Pulmonary artery endothelial cell (primary cell): ENCODE data around the gene NCOR2. TPM values are rescaled to one million over a fixed set of nuclear protein-coding genes. Genes with fewer than 3 reads are reported as not detected.

Experiments
- DNase-seq: peaks from one replicate; pipeline ENCODE4 v3.0.0-alpha.2; 2011; ENCODE audit warnings: low read depth, low spot score
- total RNA-seq: library from RNA; depleted of rRNA; stranded (reverse); fragments of >200 nt; gene quantifications from 2 replicates; pipeline ENCODE4 v1.2.3, GENCODE V29; 2014

NCOR2 gene
- total RNA-seq, 1 donor from 2014 or later, result 43.5 TPM

DNA sequence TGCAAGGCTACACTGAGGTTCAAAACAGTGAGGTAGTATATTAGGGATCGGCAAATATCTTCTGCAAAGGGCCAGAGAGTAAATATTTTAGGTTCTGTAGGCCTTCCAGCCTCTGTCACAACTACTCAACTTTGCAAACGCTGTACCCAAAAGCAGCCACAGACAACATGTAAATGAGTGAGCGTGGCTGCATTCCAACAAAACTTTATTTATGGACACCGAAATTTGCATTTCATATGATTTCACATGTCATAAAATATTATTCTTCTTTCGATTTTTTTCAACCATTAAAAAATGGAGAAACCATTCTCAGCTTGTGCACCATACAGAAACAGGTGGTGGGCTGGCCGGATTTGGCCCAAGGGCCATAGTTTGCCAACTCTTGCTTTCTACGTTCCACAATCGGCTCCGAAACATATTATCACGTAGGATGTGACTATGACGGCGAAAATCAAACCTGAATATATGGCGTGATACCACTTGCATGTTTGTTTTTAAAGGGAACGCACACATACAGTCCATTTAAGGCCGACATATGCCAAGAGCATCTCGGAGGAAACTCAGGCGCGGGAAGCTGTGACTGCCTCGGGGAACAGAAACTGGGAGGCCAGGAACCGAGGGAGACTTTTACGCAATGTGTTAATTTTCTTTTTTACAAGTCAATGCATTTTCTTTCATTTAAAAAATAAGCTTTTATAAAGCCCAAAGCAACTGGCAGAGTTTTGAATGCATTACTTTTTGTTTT lies 7.1 kb downstream of the NCOR2 start:
- no peak for DNase-seq

DNA sequence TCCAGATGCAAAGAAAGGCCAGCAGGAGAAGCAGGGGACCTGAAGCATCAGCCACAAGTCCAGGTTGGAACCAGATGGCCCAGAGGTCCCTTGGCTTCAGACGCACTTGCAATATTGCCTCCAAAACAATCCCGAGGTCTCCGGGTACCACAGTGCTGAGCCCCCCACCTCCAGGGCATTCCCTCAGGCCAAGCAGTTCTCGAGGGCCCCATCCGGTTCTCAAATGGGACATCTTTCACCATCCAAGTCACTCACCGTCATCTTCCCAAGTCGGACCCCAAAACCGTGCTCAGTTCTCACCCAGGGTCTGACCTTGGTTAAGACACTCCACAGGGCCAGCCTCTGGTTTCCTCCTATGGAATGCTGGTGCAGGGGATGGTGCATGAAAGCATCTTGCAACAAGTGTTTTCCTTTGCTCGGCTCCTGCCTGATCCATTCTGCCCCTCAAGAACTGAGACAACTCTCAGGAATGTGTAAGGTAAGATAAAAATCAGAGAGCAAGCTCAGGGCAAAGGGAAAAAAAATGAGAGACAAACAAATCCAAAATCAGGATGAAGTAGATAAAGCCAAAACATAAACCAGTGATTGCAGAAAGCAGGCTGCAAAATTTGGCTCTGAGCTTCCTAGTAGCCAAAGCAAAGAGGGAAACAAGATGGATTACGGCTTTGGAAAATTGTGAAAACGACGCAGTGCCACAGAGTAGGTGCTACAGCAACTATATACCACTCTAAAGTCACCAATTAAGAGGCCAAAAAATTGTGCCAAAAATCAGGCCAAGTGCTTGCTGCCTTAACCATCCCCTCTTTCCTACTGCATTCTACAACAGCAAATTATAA lies 8.0 kb downstream of the NCOR2 start:
- no peak for DNase-seq

DNA sequence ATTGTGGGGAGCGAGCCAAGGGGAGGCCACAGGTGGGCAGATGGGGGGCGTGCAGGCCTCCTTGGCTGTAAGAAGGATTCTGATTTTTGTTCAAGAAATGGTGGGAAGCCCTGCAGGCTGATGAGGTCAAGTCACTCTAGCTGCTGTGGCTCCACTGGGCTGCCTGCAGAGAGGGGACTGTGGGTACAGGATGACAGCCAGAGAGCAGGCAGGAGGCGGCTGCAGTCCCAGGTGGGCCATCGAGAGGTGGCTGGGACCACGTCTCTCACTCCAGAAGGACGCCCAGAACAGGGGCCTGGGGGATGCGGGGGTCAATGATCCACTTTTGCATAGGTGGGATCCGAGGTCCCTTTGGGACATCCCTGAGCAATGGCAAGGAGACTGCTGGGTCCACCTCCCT lies 9.1 kb downstream of the NCOR2 start:
- DNase-seq, result no peak

DNA sequence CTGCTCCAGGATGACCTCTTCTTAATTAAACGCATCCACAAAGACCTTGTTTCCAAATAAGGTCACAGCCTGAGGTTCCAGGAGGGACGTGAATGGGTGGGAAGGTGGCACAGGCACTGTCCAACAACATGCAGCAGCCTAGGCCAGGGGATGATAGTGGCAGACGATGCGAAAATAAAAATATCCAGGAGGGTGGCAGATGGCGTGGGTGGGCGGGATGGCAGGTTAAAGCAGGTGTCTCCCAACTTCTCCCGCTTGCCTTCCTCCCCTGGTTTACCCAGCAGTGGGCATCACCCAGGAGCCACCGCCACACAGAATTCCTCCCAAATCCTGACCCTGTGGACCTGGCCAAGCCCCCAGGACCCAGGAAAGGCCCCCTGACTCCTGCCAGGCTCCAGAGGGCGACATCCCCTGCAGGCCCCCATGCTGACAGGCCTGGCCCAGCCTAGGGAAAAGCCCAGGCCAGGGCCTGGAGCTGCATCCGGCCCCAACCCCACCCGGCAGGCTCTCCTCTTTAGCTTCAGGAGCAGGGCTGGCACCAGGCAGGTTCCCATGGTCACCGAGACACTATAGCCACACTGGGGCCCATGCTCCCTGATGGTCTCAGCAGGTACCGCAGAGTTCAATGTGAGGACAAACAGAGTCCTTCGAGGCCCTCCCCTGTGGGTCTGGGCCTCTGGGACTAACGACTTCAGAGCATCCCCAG lies 9.7 kb downstream of the NCOR2 start:
- DNase-seq, result no peak

DNA sequence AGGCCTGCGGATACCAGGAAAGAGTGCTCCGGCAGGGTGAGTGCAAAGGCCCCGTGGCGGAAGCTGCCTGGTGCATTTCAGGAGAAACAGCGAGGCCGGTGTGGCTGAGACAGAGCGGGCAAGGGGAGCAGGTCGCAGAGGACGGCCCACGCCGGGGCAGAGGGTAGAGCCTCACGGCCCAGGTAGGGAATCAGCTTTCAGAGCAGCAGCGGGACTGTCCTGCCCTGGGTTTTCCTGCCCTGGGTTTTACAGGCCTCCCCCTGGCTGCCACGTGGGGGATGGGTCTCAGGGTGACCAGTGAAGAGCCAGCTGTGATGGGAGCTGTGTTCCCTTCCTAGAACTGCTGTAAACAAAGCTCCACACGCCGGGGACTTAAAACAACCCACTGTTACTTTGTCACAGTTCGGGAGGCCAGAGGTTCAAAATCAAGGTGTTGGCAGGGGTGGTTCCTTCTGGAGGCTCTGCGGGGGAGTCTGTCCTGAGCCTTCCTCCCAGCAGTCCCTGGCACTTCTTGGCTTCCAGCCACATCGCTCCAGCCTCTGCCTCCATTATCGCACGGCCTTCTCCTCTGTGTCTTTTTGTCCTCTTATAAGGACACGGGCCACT lies 10.4 kb downstream of the NCOR2 start:
- no peak for DNase-seq

DNA sequence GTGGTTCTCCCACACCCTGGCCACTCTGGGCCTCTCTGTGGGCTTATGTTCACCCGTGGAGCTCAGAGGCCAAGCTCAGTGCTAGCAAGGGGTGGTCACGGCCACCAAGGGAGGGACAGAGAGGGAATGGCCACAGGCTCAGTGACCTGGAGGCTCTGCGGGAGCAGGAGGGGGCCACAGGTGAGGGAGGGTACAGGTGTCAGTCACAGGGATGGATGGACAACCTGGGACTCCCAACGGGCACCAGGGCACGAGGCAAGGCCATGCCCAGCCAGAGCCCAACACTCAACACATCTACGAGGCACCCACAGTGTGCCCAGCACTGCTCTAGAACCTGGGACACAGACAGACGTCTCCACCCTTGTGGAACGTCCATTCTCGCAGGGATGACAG lies 11.3 kb downstream of the NCOR2 start:
- no peak for DNase-seq

DNA sequence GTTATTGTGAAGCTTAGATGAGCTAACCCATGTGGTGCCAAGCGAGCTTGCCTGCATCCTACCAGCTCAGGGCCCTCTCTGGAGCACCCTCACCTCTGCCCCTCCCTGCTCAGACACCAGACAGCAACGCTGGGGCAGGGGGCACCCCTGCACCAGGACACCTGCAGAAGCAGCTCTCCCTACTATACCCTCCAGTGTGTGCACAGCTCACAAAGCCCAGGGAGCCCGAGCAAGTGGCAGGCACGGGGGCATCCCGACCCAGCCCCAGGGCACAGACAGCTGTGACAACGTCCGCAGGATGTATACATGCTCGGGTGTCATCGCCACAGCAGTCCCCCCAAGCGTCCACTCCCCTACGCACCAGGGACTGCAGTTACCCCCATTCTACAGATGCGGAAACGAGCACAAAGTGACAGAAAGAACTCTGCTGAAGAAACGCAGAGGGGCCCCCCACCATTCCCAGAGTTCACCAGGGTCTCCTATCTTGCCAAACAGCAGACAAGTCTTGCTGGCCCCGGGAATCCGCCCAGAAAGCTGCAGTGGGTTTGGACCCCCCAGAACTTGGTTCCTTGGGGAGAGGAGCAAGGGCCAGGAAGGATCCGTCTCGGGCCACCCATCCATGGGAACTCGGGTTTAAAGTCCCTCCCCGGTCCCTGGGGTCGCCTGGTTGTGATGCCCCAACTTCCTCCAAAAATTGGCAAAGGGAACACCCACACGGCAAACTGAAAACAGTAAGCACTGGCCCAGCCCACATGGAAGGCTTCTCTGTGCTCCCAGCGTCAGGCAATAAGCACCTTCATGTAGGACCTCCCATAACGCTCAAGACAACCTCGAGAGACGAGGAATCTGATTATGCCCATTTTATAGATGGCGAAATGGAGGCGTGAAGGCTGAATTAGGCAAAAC lies 12.0 kb downstream of the NCOR2 start:
- no peak for DNase-seq

DNA sequence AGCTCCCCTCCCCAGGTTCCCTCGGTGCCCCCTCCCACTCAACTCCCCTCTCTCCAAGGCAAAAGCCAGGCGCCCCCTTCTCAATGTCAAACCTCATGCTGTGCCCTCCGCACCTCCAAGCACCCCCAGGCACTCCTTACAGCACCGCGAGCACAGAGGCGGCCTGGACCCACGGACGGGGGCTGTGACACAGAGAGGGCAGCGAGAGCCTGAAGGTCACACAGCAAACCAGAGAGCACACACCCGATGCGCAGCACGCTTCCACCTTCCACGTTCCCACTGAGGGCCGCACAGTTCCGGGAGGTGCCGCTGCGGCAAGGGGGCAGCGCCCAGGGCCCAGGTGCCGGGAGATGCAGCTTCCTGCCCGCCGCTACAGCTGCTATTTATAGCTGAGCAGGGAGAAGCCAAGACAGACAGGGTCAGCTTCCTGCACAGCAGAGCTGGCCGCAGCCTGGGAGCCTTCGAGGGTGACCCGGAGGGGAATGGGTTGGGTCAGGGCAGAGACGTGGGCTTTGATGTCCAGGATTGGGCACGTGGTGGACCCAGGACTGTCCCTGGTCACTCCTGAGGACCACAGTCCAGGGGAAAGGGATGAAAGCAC lies 12.9 kb downstream of the NCOR2 start:
- DNase-seq, result no peak

DNA sequence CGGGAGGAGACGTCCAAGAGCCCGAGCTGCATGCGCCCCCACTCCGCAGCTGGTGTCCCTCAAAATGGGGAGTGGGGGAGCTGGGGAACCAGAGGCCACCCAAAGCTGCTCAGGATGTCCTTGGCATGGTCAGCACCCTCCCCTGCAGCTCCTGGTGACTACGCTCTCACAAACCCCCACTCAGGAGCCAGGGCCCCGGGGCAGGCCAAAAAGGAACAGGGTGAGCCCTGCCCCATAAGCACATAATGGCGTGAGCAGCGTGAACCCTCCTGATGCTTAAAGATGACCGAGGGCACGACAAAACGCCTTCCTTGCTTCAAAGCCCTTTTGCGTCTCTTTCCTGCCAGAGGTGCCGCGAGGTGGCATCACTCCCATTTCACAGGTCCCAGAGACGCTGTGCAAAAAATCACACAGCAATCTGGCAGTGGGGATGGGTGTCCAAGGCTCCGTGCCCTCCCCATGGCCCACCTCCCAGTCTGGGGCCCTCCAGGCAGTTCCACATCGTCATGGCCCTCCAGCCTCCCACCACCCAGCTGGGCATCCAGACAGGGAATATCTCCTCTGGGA lies 13.5 kb downstream of the NCOR2 start:
- DNase-seq, result no peak

DNA sequence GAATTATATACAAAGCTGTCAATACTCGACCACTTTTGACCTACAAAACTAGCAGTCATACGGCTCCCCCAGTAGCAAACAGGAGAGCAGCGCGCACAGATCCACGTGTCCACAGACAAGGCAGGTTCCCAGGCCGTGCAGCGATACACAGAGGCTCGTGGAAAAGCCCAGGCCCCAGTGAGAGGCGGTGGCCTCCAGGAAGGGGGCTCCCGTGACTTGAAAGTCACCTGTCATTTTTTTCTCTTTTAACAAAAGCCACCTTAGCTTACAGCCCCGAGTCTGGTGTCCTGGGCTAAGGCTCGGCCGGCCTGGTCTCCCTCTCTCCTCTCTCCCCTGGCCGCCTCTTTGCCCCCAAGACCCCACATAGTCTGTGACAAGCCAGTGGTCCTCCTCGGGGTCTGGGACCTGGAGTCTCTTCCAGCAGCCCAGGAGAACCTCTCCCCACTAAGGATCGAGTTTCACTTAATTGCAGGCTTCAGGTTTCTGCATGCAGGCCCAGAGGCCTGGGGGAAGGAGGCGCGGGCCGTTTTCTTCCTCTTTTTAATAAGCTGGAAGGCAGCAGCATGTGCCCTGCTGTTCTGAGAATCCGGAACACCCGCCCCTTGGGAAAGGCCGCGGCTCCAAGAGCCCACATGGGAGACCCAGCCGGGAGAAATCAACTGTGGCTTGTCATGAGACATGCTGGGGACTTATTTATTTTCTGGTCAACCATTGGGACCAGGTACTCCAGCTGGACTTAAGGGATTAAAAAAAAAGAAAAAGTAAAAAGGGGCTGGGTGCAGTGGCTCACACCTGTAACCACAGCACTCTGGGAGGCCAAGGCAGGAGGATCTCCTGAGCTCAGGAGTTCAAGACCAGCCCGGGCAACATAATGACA lies 15.9 kb downstream of the NCOR2 start:
- no peak for DNase-seq

DNA sequence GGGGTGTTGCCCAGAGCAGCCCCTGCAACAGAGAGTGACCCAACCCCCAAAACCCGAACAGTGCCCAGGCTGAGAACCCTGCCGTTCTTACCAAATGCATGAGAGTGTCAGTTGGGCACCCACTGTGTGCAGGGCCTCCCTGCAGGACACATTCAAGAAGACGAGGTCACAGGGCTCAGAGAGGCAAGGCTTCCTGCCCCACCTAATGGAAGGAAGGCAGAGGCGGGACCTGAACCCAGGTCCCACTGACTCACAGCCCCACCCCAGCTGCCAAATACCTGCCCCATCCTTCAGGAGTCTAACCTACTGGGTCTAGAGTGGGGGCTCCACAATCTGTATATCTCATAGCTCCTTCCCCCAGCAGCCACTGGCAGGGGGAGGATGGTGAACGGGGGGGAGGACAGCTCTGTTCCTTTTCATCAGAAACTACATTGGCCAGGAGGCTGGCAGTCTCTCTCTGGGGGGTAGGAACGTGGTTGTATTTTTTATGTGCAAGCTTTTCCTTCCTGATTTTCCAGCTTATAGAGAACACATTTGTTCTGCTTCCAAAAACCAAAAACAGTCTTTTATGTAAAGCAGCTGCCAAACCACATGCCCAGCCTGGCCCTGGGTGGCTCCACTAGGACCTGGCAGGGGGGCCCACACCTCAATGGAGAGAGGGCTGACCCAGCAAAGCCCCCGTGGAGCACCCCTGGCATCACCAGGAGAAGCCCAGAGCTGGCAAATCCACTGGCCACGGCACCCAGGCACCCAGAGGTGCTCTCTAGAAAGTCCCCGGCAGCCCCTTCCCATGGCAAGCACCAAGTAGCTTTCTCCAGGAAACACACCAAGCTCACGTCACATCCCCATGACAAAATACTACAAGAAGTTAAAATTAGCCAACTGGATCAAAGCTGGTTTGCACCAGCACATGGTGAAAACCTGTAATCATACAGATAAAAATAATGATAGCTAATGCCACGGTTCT lies 17.0 kb downstream of the NCOR2 start:
- DNase-seq, result no peak

DNA sequence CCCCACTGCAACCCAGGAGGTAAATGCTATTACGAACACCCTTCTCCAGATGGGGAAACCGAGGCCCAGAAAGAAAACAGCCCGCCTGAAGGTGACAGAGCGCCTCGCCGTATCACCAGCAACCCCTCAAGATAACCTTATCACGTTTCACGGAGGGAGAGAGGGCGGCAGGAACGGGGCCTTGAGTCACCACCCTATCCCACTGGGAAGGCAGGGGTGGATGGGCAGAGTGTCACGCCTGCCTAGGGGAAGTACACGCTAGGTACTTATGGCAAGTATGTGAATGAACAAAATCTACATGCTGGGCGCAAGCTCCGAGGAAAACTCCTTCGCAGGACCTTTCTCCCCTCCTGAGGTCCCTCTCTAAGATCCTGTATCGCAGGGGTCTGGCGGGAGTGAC lies 17.8 kb downstream of the NCOR2 start:
- no peak for DNase-seq

DNA sequence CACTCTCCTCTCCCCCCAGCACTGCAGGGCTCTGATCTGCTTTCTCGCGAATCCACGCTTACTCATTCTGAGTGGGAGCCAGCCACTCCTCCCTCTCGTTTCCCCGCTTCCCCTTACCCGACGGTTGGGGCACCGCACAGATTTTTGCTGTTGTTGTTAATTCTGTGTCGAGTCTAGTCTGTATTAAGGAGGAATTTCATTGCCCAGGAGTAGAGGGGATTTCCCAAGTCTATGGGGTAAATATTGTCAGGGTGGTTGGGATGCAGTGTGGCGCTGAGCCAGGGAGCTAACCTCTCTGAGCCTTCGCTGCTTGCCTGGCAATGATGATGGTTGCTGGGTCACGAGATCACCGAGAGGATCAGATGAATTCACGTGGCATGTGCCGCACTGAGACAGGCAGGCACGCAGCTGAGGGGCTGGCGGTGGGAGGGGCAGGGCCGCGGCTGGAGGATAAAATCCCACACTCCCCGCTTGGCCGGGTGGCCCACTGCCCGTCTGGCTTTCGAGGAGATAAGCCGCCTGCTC lies 18.5 kb downstream of the NCOR2 start:
- peak; percentile 48 for DNase-seq

DNA sequence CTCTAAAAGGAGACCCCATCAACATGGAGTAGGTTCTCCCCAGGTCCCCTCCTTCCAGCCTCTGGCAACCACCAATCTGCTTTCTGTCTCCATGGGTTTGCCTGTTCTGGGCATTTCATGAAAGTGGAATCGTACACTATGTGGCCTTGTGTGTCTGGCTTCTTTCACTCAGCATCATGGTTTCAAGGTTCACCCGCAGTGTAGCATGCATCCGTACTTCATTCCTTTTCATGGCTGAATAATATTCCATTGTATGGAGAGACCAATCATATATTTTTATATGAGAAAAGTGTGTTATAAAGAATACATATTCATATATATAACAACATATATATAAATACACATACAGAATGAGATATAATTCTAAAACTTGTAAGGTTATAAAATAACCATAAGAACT lies 19.8 kb downstream of the NCOR2 start:
- DNase-seq, result no peak

DNA sequence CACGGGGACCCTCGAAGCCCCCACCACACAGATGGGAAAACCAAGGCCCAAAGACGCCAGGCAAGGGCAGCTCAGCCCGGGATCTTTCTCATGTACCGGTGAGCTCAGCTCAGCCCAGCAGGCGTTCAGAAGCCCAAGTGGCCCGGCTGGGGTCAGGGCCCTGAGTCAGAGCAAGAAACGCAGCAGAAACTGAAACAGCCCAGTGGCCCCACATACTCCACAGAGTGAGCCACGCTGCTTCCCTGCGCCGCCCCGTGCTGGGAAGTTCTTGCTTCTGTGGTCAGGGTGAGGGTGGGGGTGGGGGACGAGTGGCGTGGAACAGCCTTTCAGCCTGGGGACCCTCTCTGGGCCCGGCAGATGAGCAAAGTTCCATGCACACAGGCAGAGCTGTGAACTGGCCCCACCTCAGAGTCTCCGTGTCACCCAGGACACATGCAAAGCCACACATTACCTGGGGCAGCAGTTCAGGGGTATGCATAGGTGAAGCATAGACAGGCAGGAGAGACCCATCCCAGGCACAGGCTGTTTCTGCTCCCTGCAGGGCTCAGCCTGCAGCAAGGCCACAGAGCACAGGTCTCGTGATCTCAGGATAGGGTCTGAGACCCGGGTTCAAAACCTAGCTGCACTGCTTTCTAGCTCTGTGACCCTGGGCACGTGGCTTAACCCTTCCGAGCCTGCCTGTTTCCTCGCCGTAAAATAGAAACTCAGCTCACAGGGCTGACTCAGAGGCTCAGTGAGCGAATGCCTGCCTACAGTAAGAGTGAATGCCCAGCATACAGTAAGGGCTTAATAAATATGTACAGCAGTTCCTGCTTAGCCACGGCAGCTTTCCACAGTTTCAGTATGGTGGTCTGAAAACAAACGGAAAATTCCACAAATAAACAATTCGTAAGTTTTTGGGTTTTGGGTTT lies 21.6 kb downstream of the NCOR2 start:
- DNase-seq, result no peak

DNA sequence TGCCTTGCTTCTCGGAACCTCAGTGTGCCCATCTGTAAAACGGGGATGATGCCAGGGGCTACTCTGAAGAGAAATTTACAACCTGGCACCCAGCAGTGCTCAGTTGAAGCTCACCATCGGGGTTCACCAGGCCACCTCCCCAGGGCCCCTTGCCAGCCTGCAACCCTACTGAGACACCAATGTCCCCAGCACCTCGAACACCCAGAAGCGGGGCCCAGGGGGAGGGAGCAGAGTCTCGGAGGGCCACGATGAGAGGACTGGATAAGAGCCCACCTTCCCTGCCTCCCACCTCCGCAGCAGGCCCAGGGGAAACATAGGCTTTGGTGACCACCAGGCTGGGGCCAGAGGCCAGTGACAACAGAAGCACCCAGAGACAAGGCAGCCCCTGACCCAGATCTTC lies 22.4 kb downstream of the NCOR2 start:
- no peak for DNase-seq
